Measurements from ENCODE around the gene CD248.
A peak's percentile ranks its signal among the peaks of the same experiment; 100 is the strongest.

DNA sequence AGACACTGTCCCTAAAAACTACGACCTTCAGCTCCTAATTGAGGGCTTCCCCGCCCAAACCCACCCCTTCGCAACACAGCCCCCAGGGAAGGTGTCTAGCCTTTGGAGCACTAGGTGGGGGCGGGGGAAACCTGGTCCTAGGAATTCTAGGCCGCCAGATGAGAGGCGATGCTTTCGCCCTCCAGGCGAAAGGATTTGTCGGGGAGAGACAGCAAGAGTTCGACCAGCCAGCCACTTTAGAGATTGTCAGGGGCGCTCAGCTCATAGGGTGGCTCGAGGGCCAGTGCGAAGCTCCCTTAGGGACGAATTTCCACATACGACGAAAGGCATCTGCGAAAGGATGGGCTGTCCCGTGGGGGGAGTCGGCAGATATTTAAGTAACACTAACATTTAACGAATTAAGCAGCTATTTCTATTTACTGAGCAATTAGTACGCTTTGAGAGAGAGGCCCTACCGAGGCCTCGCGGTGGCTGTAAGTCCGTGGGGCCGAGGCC is 5.3 kb downstream of the CD248 start:
- TF ChIP-seq, protein P1, sequence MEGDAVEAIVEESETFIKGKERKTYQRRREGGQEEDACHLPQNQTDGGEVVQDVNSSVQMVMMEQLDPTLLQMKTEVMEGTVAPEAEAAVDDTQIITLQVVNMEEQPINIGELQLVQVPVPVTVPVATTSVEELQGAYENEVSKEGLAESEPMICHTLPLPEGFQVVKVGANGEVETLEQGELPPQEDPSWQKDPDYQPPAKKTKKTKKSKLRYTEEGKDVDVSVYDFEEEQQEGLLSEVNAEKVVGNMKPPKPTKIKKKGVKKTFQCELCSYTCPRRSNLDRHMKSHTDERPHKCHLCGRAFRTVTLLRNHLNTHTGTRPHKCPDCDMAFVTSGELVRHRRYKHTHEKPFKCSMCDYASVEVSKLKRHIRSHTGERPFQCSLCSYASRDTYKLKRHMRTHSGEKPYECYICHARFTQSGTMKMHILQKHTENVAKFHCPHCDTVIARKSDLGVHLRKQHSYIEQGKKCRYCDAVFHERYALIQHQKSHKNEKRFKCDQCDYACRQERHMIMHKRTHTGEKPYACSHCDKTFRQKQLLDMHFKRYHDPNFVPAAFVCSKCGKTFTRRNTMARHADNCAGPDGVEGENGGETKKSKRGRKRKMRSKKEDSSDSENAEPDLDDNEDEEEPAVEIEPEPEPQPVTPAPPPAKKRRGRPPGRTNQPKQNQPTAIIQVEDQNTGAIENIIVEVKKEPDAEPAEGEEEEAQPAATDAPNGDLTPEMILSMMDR (IDR thresholded peaks at IDR 0.05; ENCODE audit: insufficient read depth, low read length, poor library complexity, severe bottlenecking), result peak; percentile 59
- TF ChIP-seq EZH2phosphoT487 (conservative IDR thresholded peaks at IDR 0.05; ENCODE audit: low read length), result no peak
